ENCODE results near the gene LSAMP.

Gene LSAMP

GRCh38 chr3:115828401-115828800 is 616.9 kb downstream of the LSAMP start:
- DNase-seq (ENCODE audit: low read depth) = no peak
- no peak overlapping the region for H3K4me3 ChIP-seq (ENCODE audit: low read depth, low read length)
- no peak for TF ChIP-seq CTCF (conservative IDR thresholded peaks at IDR 0.05; ENCODE audit: low read depth, low read length)

GRCh38 chr3:115827495-115827894 is 617.8 kb downstream of the LSAMP start:
- H3K4me3 ChIP-seq (ENCODE audit: low read depth, low read length) = no peak overlapping the region
- no peak for TF ChIP-seq CTCF (conservative IDR thresholded peaks at IDR 0.05; ENCODE audit: low read depth, low read length)
- DNase-seq (ENCODE audit: low read depth) = no peak

GRCh38 chr3:115825046-115825445 is 620.2 kb downstream of the LSAMP start:
- H3K4me3 ChIP-seq (ENCODE audit: low read depth, low read length) = no peak overlapping the region
- DNase-seq (ENCODE audit: low read depth) = peak; percentile 83
- no peak for TF ChIP-seq CTCF (conservative IDR thresholded peaks at IDR 0.05; ENCODE audit: low read depth, low read length)

- H3K4me3 ChIP-seq (ENCODE audit: low read depth, low read length) = no peak overlapping the region
- no peak for TF ChIP-seq CTCF (conservative IDR thresholded peaks at IDR 0.05; ENCODE audit: low read depth, low read length)
- DNase-seq (ENCODE audit: low read depth) = no peak
Observed at GRCh38 chr3:115823083-115823482, 622.2 kb downstream of the LSAMP start.

GRCh38 chr3:115822579-115822978 is 622.7 kb downstream of the LSAMP start:
- DNase-seq (ENCODE audit: low read depth) = no peak
- no peak for TF ChIP-seq CTCF (conservative IDR thresholded peaks at IDR 0.05; ENCODE audit: low read depth, low read length)
- no peak overlapping the region for H3K4me3 ChIP-seq (ENCODE audit: low read depth, low read length)

- TF ChIP-seq CTCF (conservative IDR thresholded peaks at IDR 0.05; ENCODE audit: low read depth, low read length) = peak; percentile 93
- no peak overlapping the region for H3K4me3 ChIP-seq (ENCODE audit: low read depth, low read length)
- DNase-seq (ENCODE audit: low read depth) = peak; percentile 95
Observed at GRCh38 chr3:115819785-115820384, 625.4 kb downstream of the LSAMP start.

- DNase-seq (ENCODE audit: low read depth) = peak; percentile 80
- peak; percentile 94 for TF ChIP-seq CTCF (conservative IDR thresholded peaks at IDR 0.05; ENCODE audit: low read depth, low read length)
Observed at GRCh38 chr3:115814778-115815380, 630.4 kb downstream of the LSAMP start.

More at GRCh38 chr3:115814778-115815380, 630.4 kb downstream of the LSAMP start:
- H3K4me3 ChIP-seq (ENCODE audit: low read depth, low read length) = no peak overlapping the region
